NCI-H1930 (cell line): ENCODE results near the gene TMC7.
"Not testable (repeated sequence)": the region's sequence is repeated elsewhere in the genome, so short reads cannot be mapped to it uniquely, and the experiment has no call there.

Experiments used
- DNase-seq, 2 experiments: peaks; one replicate each; lab custom pipeline; 2025; lab: John Stamatoyannopoulos, UW

TMC7 gene

DNA sequence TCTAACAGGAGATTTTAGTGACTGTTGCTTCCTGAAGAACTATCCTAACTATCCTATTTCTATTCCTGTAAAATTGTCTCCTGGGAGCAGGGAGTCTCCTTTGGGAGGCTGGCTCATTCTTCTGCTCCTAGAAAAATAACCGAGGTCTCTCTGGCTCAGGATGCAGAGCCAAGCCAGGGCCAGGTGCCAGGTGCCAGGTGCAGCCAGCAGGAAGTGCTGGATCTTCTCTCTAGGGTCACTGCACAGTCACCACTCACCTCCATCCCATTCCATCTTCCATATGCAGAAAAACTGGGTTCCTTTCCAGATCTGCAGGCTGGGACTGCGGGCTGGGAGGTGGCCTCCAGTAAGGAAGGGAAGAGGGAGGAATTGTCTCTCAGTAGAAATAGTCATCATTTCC is 3.8 kb upstream of the TMC7 start:
- no peak for DNase-seq

DNA sequence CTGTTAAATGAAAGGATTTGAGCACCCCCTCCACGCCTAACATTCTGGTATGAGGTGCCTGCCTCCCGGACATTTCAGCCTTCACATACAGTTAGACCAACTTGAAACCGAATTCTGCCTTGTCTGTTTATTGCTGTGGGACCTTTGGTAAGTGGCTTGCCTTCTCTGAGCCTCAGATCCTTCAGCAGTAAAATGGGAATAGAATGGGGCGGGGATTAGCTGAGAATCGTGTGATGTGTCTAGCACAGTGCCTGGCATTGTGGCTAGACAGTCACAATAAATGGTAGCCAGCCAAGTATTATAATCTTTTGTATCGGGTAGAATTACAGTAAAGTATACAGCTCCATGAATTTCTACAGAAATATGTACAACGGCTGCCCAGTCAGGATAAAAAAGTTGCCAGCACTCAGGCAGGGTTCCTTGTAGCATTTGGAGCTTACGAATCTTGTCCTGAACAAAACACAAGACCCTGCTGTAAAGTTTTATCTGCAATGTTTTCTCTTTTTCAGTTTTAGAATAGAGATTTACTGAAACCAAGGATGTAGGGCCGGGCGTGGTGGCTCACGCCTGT is 786 bp downstream of the TMC7 start:
- DNase-seq: no peak

DNA sequence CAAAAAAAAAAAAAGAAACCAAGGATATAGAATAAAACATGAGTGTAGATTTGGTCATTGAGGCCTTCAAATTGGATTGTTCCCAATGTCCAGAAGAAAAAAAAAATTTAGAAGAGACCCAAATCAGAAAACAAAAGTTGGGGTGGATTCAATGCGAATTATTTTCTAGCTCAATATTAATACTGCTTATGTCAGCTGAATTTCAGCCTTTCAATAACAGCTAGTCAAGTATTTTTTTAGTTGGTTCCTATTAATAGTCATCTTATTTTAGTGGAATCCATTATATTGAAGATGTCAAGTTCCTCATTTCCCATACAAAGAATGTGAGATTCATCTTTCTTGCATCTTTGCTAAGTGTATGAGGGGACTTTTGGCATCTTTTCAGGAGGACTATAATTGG is 1.5 kb downstream of the TMC7 start:
- not testable (repeated sequence) for DNase-seq

DNA sequence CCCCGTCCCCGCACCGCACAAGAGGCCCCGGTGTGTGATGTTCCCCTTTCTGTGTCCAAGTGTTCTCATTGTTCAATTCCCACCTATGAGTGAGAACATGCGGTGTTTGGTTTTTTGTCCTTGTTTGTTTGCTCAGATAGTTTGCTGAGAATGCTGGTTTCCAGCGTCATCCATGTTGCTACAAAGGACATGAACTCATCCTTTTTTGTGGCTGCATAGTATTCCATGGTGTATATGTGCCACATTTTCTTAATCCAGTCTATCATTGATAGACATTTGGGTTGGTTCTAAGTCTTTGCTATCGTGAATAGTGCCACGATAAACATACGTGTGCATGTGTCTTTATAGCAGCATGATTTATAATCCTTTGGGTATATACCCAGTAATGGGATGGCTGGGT is 8.0 kb downstream of the TMC7 start:
- not testable (repeated sequence) for DNase-seq

DNA sequence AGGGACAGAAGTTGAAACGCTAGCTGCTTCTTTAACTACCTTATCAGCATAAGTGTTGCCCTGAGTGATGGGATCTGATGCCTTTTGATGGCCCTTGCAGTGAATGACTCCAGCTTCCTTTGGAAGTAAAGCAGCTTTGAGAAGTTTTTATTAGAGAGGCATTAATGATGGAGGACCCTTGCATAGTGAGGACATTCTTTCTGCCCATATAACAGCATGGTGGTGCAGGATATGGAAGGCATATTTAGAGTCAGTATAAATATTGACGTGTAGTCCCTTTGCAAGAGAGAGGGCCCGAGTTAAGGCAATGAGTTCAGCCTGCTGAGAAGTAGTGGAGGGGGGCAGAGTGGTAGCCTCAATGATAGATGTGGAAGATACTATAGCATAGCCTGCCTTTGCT is 9.8 kb downstream of the TMC7 start:
- DNase-seq: not testable (repeated sequence)

DNA sequence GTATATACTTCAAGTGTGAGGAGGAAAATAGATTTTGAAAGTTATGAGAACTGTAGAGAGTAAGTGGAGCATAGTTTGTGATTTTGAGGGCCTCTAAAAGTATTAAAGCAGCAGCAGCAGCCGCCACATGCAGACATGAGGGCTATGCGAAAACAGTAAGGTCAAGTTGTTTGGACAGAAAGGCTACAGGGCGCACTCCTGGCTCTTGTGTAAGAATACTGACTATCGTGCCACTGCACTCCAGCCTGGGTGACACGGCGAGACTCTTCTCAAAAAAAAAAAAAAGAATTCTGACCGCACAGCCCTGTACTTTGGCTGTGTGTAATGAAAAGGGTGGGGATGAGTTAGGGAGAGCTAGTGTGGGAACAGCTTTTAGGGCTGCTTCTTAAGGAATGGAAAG is 10.4 kb downstream of the TMC7 start:
- DNase-seq: not testable (repeated sequence)

DNA sequence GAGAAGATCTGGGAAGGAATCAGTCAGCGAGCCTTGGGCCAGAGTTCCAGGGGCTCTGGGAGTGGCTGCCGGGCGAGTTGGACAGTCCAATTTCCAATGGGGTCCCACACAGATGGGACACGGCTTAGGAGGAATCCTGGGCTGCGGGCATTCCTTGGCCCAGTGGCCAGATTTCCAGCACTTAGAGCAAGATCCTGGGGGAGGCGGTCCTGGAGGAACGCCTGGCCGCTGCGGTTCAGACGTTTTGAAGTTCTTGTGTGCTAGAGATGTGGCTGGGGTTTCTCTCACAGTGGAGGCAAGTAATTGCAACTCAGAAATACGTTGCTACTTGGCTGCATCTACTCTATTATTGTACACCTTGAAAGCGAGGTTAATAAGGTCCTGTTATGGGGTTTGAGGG is 11.7 kb downstream of the TMC7 start:
- DNase-seq: not testable (repeated sequence)

DNA sequence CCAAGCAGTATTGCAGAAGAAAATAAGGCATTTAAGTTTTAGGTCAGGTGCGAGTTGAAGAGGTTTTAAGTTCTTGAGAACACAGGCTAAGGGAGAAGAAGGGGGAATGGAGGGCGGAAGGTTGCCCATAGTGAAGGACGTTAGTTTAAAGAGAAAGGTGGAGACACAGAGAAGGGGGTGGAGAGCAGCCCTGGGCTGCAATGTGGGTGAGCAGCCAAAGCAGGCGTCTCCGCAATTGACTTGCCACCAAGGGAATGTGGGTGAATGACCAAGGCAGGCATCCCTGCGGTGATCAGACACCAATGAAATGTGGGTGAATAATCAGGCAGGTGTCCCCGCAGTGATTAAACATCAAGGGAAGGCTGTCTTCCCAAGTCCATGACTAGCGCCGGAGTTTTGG is 12.8 kb downstream of the TMC7 start:
- not testable (repeated sequence) for DNase-seq

DNA sequence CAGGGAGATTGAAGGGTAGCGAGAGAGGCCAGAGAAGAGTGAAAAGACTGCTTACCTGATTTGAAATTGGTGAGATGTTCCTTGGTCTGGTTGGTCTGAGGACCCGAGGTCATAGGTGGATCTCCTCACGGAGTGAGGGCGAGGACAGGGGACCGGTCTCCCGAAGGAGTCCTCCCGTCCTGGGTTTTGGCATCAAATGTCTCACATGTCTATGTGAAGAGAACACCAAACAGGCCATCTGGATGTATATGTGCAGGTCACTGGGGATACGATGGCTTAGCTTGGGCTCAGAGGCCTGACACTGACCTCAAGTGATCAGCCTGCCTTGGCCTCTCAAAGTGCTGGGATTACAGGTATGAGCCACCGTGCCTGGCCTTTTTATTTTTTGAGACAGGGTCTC is 13.3 kb downstream of the TMC7 start:
- DNase-seq: not testable (repeated sequence)

DNA sequence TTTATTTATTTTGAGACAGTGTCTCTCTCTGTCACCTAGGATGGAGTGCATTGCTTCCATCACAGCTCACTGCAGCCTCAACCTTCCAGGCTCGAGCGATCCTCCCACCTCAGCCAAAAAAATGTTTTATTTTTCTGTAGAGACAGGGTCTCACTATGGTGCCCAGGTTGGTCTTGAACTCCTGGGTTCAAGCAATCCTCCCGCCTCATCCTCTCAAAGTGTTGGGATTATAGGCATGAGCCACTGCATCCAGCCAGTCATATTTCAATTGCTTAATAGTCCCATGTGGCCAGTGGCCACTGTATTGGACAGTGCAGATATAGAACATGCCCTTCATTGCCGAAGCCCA is 15.3 kb downstream of the TMC7 start:
- DNase-seq: no peak

DNA sequence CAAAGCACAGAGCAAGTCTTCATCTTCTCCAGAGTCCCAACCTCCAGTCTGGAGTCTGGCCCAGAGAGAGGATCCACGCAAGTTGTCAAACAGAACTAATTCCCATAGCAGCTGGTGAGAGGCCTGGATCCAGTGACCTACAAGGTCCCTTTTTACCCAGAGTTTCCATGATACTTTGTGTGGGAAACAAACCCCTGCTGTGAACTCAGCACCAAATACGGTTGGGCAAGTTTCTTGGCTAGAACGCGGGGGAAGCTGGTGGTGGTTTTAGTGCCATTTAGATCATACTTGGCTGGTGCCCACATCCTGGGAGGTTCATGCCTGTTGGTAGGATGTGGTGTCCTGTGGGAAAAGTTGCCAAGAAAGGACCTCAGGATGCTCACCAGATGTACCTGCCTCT is 18.1 kb downstream of the TMC7 start:
- DNase-seq: no peak

DNA sequence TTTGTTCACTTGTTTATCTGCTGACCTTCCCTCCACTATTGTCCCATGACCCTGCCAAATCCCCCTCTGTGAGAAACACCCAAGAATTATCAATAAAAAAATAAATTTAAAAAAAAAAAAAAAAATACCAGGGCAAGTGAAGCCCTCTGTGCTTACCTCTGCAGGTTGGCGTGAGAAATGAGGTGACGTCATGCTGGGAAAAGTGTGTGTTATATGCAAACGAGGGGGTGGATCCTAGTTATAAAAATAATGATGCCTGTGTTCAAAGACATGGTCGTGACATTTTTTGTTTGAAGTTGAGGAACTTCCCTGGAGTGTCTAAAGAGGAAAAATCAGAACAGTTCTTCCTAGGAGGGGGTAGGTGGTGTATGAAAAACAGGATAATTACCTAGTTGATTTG is 20.2 kb downstream of the TMC7 start:
- no peak for DNase-seq

DNA sequence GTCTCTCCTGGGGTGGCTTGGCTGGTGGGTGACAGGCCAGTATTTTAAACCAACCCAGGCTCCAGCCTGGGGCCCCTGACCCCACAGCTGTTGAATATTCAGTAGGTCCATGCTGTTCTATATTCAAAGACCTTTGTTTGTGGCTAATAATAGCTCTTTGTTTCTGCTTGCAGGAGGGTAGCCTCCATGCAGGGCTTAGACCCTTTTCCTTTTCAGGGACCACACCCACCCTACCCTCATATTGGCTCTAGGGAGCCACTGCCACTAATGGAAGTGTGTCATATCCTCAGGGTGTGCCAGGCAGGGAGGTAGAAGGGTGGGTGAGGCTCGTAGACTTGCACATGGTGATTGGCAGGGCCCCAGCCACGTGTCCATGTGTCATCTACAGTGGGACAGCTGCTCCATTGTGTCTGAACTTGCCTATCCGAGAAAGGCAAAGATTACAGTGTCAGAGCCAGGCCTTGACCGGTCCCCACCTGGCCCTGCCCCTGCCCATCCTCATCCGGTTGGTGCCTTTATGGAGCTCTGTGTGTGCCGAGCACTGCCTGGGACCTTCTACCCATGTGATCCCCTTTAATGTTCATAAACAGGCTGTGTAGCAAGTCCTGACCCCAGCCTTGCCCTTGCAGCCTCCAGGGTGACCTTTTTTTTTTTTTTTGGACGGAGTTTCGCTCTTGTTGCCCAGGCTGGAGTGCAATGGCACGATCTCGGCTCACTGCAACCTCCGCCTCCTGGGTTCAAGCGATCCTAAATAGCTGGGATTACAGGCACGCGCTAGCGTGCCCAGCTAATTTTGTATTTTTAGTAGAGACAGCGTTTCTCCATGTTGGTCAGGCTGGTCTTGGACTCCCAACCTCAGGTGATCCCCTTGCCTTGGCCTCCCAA is 22.1 kb downstream of the TMC7 start:
- no peak for DNase-seq

DNA sequence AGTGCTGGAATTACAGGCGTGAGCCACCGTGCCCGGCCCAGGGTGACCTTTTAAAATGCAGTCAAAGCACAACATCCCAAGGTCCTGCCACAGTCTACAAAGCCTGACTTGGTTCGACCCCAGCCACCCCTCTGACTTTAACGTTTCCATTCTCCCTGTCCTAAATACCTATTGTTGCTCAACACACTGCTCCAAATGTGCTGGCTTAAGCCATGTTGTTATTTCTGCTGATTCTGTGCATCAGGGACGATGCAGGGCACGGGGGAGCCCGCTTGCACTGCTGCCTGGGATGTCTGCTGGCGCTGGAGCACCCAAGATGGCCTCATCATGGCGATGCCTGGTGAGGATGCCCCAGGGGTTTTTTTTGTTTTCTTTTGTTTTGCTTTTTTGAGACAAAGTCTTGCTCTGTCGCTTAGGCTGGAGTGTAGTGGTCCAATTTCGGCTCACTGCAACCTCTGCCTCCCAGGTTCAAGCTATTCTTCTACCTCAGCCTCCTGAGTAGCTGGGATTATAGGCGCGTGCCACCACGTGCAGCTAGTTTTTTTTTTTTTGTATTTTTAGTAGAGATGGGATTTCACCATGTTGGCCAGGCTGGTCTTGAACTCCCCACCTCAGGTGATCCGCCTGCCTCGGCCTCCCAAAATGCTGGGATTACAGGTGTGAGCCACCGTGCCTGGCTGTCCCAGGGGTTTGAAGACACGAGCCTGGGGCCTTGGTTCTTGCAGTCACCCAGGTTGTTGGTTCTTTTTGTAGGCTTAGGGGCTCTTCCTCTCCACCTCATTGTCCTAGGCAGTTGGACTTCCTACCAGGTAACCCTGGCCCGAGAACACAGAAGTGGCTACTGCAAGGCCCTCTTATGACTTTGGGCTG is 22.9 kb downstream of the TMC7 start:
- DNase-seq: no peak

DNA sequence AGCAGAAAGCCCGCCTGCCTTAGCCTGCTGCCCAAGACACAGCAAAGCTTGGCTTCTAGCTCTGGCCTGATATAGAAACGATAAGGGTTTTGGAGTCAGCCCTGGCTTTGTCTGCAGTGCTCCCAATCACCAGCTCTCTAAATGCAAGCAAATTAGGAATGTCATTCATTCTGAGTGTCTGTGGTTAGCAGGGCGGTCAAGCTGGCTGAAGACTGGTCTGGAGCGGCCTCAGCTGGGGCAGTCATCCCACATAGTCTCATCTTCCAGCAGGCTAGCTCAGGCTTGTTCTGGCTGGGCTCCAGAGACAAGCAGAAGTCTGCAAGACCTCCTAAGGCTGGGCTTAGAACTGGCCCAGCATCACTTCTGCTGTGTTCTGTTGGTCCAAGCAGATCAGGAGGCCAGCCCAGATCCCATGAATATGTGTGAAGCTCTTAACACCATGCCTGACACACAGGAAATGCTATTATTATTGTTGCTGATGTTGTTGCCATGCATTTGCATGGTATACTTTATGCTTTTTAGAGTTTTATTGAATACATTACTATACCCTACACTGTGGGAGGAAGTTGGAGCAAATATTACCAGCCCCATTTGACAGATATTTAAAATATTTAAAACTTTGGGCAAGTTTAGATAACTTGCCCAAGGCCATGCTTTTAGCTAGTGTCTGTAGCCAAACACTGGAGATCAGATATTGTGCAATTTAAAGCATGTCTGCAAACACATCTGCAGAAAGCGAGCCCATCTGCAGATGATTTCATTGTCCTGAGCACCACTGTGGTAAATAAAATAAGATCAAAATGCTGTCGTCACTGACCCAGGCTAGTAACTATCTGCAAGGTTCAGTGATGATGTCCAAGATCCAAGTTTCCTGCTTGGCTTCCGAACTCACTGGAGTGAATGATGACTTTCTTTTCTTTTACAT is 24.8 kb downstream of the TMC7 start:
- DNase-seq: no peak

DNA sequence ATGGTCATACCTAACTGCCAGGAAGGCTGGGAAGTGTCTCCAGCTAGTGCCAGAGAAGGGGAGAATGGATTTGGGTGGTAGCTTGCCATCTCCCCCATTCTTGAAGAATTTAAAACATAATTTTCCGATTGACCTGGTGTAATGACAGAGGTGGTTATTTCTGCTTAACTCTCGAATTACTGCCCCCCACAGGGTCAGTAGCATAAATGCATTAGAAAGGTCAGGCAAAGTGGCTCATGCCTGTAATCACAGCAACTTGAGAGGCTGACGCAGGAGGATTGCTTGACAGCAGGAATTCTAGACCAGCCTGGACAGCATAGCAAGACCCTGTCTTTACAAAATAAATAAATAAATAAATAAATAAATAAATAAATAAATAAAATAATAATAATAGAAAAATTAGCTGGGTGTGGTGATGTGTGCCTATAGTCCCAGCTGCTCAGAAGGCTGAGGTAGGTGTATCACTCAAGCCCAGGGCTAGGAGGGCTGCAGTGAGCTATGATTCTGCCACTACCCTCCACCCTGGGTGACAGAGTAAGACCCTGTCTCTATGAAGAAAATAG is 27.5 kb downstream of the TMC7 start:
- DNase-seq: no peak

DNA sequence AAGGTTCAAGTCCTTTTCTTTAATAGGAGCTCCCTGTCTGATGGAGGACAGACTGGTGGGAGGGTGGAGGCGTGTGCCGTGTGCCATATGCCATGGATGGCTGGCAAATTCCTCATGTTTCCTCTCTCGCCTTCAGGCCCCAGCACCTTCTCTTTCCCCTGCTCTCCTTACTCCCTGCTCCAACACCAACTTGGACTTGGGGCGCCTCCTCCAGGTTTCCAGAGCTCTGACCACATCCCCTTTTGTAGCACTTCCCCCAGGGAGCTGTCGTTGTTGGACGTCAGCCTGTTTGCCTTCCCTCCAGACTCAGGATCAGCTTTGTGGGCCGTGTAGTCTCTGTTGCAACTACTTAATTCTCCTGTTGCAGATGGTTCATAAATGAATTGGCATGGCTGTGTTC is 30.7 kb downstream of the TMC7 start:
- DNase-seq: no peak

DNA sequence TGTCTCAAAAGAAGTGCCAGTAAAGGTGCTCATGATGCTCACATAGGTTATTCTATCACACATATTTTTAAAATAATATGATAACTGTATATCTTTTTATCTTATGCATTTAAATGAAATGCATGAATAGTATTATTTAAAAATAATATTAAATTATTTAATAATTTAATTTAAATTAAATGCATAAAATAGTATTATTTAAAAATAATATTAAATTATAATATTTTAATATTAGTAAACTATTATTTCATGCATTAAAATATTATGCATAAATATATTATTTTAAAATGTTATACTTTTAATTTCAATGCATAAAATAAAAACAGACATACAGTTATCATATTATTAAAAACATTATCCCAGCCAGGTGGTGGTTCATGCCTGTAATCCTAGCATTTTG is 33.4 kb downstream of the TMC7 start:
- no peak for DNase-seq

DNA sequence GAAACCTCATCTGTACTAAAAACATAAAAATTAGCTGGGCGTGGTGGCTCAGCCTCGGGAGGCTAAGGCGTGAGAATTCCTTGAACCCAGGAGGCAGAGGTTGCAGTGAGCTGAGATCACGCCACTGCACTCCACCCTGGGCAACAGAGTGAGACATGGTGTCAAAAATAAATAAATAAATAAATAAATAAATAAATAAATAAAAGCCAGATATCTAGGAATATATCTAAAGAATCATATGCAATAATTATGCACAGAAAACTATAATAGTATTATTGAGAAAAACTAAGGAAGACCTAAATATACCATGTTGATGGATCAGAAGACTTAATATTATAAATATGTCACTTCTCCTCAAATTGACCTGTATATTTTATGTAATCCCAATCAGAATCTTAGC is 37.0 kb downstream of the TMC7 start:
- no peak for DNase-seq

DNA sequence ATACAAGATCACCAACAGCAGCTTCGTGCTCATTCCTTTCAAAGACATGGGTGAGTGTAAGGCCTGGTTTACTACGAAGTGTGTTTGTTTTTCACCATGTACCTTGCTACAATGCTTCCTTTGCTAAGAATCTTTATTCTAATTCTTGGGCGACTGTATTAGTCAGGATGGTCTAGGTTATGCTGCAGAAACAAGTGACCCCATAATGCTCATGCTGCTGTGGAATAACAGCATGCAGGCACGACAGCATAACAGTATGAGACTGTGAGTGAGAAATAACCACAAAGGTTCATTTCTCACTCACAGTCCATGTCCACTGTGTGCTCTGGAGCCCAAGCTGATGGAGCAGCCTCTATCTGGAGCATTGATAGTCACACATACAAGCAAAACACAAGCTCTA is 38.0 kb downstream of the TMC7 start:
- no peak for DNase-seq

DNA sequence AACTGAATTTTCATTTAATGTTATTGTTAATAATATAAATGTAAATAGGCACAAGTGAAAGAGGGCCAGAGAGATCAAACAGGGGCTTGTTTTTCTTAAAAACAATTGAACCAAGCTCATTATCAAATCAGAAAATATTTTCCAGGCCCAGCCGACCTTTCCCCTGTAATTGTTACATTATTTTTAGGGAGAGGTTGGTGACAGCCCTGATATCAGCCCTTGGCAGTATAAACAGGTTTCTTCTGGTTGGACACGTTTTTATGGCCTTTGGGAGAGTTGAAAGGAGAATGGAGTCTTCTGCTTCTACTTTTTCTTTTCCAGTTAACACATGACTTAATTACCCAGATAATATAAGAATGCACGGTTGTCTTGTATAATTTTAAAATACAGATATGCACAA is 43.7 kb downstream of the TMC7 start:
- no peak for DNase-seq

DNA sequence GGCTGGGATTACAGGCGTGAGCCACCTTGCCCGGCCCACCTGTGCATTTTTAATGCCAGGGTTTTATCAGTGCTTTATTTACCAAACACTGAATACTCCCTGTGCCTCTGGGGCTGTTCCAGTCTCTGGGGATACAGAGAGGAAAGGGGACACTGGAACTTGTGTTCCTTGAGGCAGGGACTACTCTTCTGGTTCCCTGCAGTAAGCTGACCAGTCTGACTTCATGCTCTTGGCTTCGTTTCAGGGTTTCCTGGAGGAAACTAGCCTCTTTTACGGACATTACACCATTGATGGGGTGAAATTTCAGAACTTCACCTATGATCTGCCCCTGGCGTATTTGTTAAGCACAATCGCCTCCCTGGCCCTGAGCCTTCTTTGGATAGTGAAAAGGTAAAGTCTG is 46.2 kb downstream of the TMC7 start:
- no peak for DNase-seq
